ENCODE results near the gene CPPED1.

CPPED1 gene

GRCh38 chr16:12685806-12686205, 117.9 kb downstream of the CPPED1 start:
- Histone ChIP-seq H3K27me3 (ENCODE audit: low read depth, low read length) (no peaks in the 10 kb centered on the region), H3K27ac (ENCODE audit: low read length) (no peak overlapping the region), H4K20me1 (ENCODE audit: insufficient read depth, low read length) (no peaks in the 10 kb centered on the region), H3K9ac (ENCODE audit: low read length) (no peak overlapping the region), H3K79me2 (ENCODE audit: low read length) (no peaks in the 10 kb centered on the region), H3K4me2 (ENCODE audit: low read length) (no peak overlapping the region), H3K9me3 (ENCODE audit: insufficient read depth, low read length) (no peaks in the 10 kb centered on the region), H3K4me1 (ENCODE audit: low read length) (no peaks in the 10 kb centered on the region), H3K36me3 (replicated peaks; ENCODE audit: low read depth, low read length) (no peaks in the 10 kb centered on the region), H2AFZ (ENCODE audit: low read depth, low read length) (no peak overlapping the region), H3K4me3 (ENCODE audit: low read length) (no peak overlapping the region)
- TF ChIP-seq CTCF (IDR thresholded peaks at IDR 0.05; ENCODE audit: low read depth, low read length), result no peak

- no peak overlapping the region for H3K4me3 ChIP-seq (ENCODE audit: low read length)
- no peak overlapping the region for H2AFZ ChIP-seq (ENCODE audit: low read depth, low read length)
- H3K9me3 ChIP-seq (ENCODE audit: insufficient read depth, low read length), result no peaks in the 10 kb centered on the region
- no peak overlapping the region for H3K9ac ChIP-seq (ENCODE audit: low read length)
- no peaks in the 10 kb centered on the region for H3K79me2 ChIP-seq (ENCODE audit: low read length)
- H3K27me3 ChIP-seq (ENCODE audit: low read depth, low read length), result no peaks in the 10 kb centered on the region
- H3K36me3 ChIP-seq (replicated peaks; ENCODE audit: low read depth, low read length), result no peaks in the 10 kb centered on the region
- H3K4me2 ChIP-seq (ENCODE audit: low read length), result no peak overlapping the region
- peaks cover under 1% of the 10 kb centered on the region; the same call in 1 of the 2 replicates for H3K4me1 ChIP-seq (ENCODE audit: low read length)
- H4K20me1 ChIP-seq (ENCODE audit: insufficient read depth, low read length), result no peaks in the 10 kb centered on the region
- TF ChIP-seq EZH2phosphoT487 (IDR thresholded peaks at IDR 0.05; ENCODE audit: low read depth) (no peak), CTCF (IDR thresholded peaks at IDR 0.05; ENCODE audit: low read depth, low read length) (no peak)
- H3K27ac ChIP-seq (ENCODE audit: low read length), result no peak overlapping the region
Measured at GRCh38 chr16:12682432-12683165, 121.1 kb downstream of the CPPED1 start.

GRCh38 chr16:12681653-12682052, 122.0 kb downstream of the CPPED1 start:
- no peaks in the 10 kb centered on the region for H3K27me3 ChIP-seq (ENCODE audit: low read depth, low read length)
- TF ChIP-seq CTCF (IDR thresholded peaks at IDR 0.05; ENCODE audit: low read depth, low read length) (no peak), EZH2phosphoT487 (IDR thresholded peaks at IDR 0.05; ENCODE audit: low read depth) (no peak)
- no peak overlapping the region for H3K9ac ChIP-seq (ENCODE audit: low read length)
- no peaks in the 10 kb centered on the region for H3K79me2 ChIP-seq (ENCODE audit: low read length)
- H3K36me3 ChIP-seq (replicated peaks; ENCODE audit: low read depth, low read length), result no peaks in the 10 kb centered on the region
- H3K4me1 ChIP-seq (ENCODE audit: low read length), result peaks cover 4% of the 10 kb centered on the region; the same call in 1 of the 2 replicates
- H3K9me3 ChIP-seq (ENCODE audit: insufficient read depth, low read length), result no peaks in the 10 kb centered on the region
- H3K4me3 ChIP-seq (ENCODE audit: low read length), result no peak overlapping the region
- no peaks in the 10 kb centered on the region for H4K20me1 ChIP-seq (ENCODE audit: insufficient read depth, low read length)
- no peak overlapping the region for H2AFZ ChIP-seq (ENCODE audit: low read depth, low read length)
- H3K4me2 ChIP-seq (ENCODE audit: low read length), result no peak overlapping the region
- no peak overlapping the region for H3K27ac ChIP-seq (ENCODE audit: low read length)

- H3K36me3 ChIP-seq (replicated peaks; ENCODE audit: low read depth, low read length), result no peaks in the 10 kb centered on the region
- H2AFZ ChIP-seq (ENCODE audit: low read depth, low read length), result no peak overlapping the region
- TF ChIP-seq EZH2phosphoT487 (IDR thresholded peaks at IDR 0.05; ENCODE audit: low read depth), result no peak
- TF ChIP-seq CTCF (IDR thresholded peaks at IDR 0.05; ENCODE audit: low read depth, low read length), result no peak
- H3K9ac ChIP-seq (ENCODE audit: low read length), result no peak overlapping the region
- no peaks in the 10 kb centered on the region for H4K20me1 ChIP-seq (ENCODE audit: insufficient read depth, low read length)
- H3K4me1 ChIP-seq (ENCODE audit: low read length), result peaks cover 4% of the 10 kb centered on the region; the same call in 1 of the 2 replicates
- H3K27ac ChIP-seq (ENCODE audit: low read length), result no peak overlapping the region
- H3K4me2 ChIP-seq (ENCODE audit: low read length), result no peak overlapping the region
- H3K27me3 ChIP-seq (ENCODE audit: low read depth, low read length), result no peaks in the 10 kb centered on the region
- H3K9me3 ChIP-seq (ENCODE audit: insufficient read depth, low read length), result no peaks in the 10 kb centered on the region
- H3K79me2 ChIP-seq (ENCODE audit: low read length), result no peaks in the 10 kb centered on the region
- no peak overlapping the region for H3K4me3 ChIP-seq (ENCODE audit: low read length)
Measured at GRCh38 chr16:12680531-12680930, 123.2 kb downstream of the CPPED1 start.

Data from OCI-LY3 (cell line).